ENCODE measurements around the gene HPCAL1.
"Not testable (repeated sequence)": the region's sequence is repeated elsewhere in the genome, so short reads cannot be mapped to it uniquely, and the experiment has no call there.

GRCh38 chr2:10442469-10443126 lies 139.9 kb downstream of the HPCAL1 start:
- not testable (repeated sequence) for TF ChIP-seq CTCF (conservative IDR thresholded peaks at IDR 0.05; ENCODE audit: low read depth, low read length); USF2 (IDR thresholded peaks at IDR 0.05; ENCODE audit: low read depth, low read length); FOS (IDR thresholded peaks at IDR 0.05; ENCODE audit: low read depth, low read length); POLR2A (IDR thresholded peaks at IDR 0.05; ENCODE audit: low read depth, low read length); BHLHE40 (IDR thresholded peaks at IDR 0.05; ENCODE audit: low read depth, low read length)
